ENCODE results near the gene CCDC27. TPM values are rescaled to one million over a fixed set of nuclear protein-coding genes. Genes with fewer than 3 reads are reported as not detected.

CCDC27 gene
- total RNA-seq, 1 donor from 2014 or later, result not detected

DNA sequence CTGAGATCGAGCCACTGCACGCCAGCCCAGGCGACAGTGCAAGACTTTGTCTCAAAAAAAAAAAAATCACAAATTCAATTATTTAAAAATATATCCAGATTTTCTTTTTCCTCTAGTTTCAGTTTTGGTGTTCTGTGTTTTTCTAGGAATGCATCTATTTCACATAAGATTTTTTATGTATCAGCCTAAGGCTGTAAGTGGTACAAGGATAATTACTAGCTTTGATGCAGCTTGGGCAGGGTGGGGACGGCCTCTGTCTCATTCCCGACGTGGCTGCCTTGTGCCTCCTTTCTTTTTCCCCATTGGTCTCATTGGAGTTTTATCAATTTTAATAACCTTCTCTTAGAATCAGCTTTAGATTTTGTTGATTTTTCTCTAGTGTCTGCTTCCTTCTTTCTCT lies 6.9 kb downstream of the CCDC27 start:
- H3K27me3 ChIP-seq, result peaks cover 22% of the 10 kb centered on the region
- no peak overlapping the region for H3K9ac ChIP-seq
- H3K36me3 Mint-ChIP-seq, result no peaks in the 10 kb centered on the region
- H3K27ac ChIP-seq, result no peak overlapping the region
- H3K4me3 ChIP-seq, result no peak overlapping the region
- H3K79me2 ChIP-seq (ENCODE audit: low read depth), result no peaks in the 10 kb centered on the region
- no peak overlapping the region for H3K4me3 Mint-ChIP-seq
- DNase-seq (ENCODE audit: low spot score), result no peak
- H4K20me1 ChIP-seq (ENCODE audit: low read depth), result no peaks in the 10 kb centered on the region
- H3K36me3 ChIP-seq, result no peaks in the 10 kb centered on the region
- H3F3A ChIP-seq (ENCODE audit: low read depth), result no peaks in the 10 kb centered on the region
- H3K4me2 ChIP-seq, result no peak overlapping the region
- H3K27ac Mint-ChIP-seq, result no peak overlapping the region
- no peaks in the 10 kb centered on the region for H3K4me1 Mint-ChIP-seq
- H2AFZ ChIP-seq (replicated peaks), result no peak overlapping the region
- TF ChIP-seq EZH2 (IDR thresholded peaks at IDR 0.05) (no peak), EZH2phosphoT487 (IDR thresholded peaks at IDR 0.05) (no peak)
- TF ChIP-seq, protein P1, sequence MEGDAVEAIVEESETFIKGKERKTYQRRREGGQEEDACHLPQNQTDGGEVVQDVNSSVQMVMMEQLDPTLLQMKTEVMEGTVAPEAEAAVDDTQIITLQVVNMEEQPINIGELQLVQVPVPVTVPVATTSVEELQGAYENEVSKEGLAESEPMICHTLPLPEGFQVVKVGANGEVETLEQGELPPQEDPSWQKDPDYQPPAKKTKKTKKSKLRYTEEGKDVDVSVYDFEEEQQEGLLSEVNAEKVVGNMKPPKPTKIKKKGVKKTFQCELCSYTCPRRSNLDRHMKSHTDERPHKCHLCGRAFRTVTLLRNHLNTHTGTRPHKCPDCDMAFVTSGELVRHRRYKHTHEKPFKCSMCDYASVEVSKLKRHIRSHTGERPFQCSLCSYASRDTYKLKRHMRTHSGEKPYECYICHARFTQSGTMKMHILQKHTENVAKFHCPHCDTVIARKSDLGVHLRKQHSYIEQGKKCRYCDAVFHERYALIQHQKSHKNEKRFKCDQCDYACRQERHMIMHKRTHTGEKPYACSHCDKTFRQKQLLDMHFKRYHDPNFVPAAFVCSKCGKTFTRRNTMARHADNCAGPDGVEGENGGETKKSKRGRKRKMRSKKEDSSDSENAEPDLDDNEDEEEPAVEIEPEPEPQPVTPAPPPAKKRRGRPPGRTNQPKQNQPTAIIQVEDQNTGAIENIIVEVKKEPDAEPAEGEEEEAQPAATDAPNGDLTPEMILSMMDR (IDR thresholded peaks at IDR 0.05), result no peak
- peaks cover 9% of the 10 kb centered on the region for H3K27me3 Mint-ChIP-seq (ENCODE audit: insufficient read depth, low read depth)
- H3K9me3 Mint-ChIP-seq, result peaks cover 11% of the 10 kb centered on the region
- no peaks in the 10 kb centered on the region for H3K9me3 ChIP-seq (ENCODE audit: low read depth)
- H3K4me1 ChIP-seq, result no peaks in the 10 kb centered on the region

DNA sequence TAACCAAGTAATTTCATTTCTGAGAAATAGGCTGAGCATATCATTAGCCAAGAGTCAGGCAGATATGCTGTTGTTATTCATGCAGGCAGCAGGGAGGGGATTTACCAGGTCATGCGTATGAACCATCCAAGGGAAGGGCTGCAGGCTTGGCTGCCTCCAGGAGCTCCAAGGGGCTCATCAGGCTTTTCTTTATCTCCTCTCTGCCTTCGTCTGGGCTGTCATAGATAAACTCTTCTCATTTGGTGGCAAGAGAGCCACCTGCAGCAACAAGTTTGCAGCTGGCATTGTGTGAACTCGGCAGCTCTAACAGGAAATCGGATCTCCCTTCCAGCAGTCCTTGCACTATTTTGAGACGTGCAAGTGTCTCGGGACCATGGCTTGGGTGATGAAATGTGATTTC lies 7.5 kb downstream of the CCDC27 start:
- Mint-ChIP-seq H3K9me3 (peaks cover 11% of the 10 kb centered on the region), H3K36me3 (no peaks in the 10 kb centered on the region), H3K27ac (no peak overlapping the region), H3K4me1 (no peaks in the 10 kb centered on the region), H3K4me3 (no peak overlapping the region), H3K27me3 (ENCODE audit: insufficient read depth, low read depth) (peaks cover 9% of the 10 kb centered on the region)
- Histone ChIP-seq H3K27ac (no peak overlapping the region), H3K79me2 (ENCODE audit: low read depth) (no peaks in the 10 kb centered on the region), H3K4me3 (no peak overlapping the region), H3F3A (ENCODE audit: low read depth) (no peaks in the 10 kb centered on the region), H3K9ac (no peak overlapping the region), H3K4me1 (no peaks in the 10 kb centered on the region), H2AFZ (replicated peaks) (no peak overlapping the region), H3K4me2 (no peak overlapping the region), H3K36me3 (no peaks in the 10 kb centered on the region), H3K9me3 (ENCODE audit: low read depth) (no peaks in the 10 kb centered on the region), H3K27me3 (peaks cover 22% of the 10 kb centered on the region), H4K20me1 (ENCODE audit: low read depth) (no peaks in the 10 kb centered on the region)
- no peak for DNase-seq (ENCODE audit: low spot score)
- TF ChIP-seq EZH2phosphoT487 (IDR thresholded peaks at IDR 0.05), result no peak
- no peak for TF ChIP-seq EZH2 (IDR thresholded peaks at IDR 0.05)
- TF ChIP-seq, protein P1 (IDR thresholded peaks at IDR 0.05), result no peak

DNA sequence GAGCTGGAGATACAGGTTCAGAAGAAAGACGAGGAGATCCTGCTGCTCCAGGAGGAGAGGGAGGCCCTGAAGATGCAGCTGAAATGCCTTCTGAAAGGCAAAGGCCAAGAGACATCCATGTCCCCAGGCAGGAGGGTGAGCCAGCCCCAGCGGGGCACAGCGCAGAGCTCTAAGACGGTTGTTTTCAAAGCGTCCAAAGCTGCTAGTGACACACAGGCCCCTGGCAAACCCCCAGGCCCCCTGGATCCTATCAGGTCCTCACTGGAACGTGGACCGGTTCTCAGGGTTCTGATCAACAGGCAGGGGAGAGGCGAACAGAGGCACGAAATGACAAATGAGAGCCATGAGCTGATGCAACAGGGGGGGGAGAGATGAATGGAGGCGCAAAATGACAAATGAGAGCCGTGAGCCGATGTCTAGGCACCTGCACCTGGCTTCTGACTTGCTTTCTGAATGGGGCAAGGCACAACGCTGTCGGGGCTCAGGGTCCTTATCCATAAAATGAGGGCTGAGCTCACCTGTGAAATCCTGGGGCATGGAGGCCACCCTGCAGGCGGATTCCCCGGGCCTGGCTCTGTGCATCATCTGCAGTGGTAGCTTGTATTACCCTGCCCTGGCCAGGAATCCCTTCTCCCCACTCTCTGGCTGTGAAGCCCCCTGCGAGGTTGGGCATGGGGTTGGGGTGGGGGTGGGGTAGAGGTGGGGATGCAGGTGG lies 9.2 kb downstream of the CCDC27 start:
- no peaks in the 10 kb centered on the region for H3F3A ChIP-seq (ENCODE audit: low read depth)
- H3K79me2 ChIP-seq (ENCODE audit: low read depth), result no peaks in the 10 kb centered on the region
- no peaks in the 10 kb centered on the region for H3K4me1 ChIP-seq
- TF ChIP-seq, protein P1 (IDR thresholded peaks at IDR 0.05), result no peak
- no peak for TF ChIP-seq EZH2 (IDR thresholded peaks at IDR 0.05)
- TF ChIP-seq EZH2phosphoT487 (IDR thresholded peaks at IDR 0.05), result no peak
- Mint-ChIP-seq H3K9me3 (peaks cover 21% of the 10 kb centered on the region), H3K27ac (no peak overlapping the region), H3K36me3 (no peaks in the 10 kb centered on the region), H3K4me1 (no peaks in the 10 kb centered on the region), H3K4me3 (no peak overlapping the region), H3K27me3 (ENCODE audit: insufficient read depth, low read depth) (peaks cover 11% of the 10 kb centered on the region)
- H3K9ac ChIP-seq, result no peak overlapping the region
- no peak overlapping the region for H3K4me3 ChIP-seq
- no peak overlapping the region for H2AFZ ChIP-seq (replicated peaks)
- no peak for DNase-seq (ENCODE audit: low spot score)
- H3K4me2 ChIP-seq, result no peak overlapping the region
- no peaks in the 10 kb centered on the region for H4K20me1 ChIP-seq (ENCODE audit: low read depth)
- no peak overlapping the region for H3K27ac ChIP-seq
- peaks cover 22% of the 10 kb centered on the region for H3K27me3 ChIP-seq
- no peaks in the 10 kb centered on the region for H3K36me3 ChIP-seq
- no peaks in the 10 kb centered on the region for H3K9me3 ChIP-seq (ENCODE audit: low read depth)

All from neural progenitor cell (in vitro differentiated cells).